HG03060 (cell line): ENCODE data around the gene PRDM5.
"Not testable (repeated sequence)": the region's sequence is repeated elsewhere in the genome, so short reads cannot be mapped to it uniquely, and the experiment has no call there.

Experiments used
- ATAC-seq: cut with Tn5 transposase; IDR thresholded peaks from one replicate; pipeline ENCODE4 v1.9.1; 2021; ENCODE audit warnings: low read depth, moderate number of reproducible peaks; ENCODE audit not compliant: unreplicated experiment

The PRDM5 gene

DNA sequence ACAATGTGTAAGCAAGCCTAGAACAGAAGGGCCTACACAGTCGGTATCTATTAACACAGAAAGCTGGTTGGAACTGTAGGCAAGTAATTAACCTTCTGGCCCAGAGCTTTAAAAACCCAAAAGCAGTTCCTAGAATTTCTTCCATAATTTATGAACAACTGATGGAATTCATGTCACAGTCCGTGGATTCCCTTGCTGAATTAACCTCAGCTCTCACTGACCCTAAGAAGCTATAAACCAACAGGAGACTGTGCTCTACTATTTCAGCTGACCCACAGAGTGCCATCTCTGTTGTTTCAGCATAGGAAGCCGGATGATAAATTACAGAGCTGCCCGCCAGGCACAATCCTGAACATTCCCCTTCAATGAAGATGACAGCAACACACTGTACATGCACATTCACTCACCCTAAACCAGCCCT lies 157.3 kb downstream of the PRDM5 start:
- ATAC-seq, result no peak

DNA sequence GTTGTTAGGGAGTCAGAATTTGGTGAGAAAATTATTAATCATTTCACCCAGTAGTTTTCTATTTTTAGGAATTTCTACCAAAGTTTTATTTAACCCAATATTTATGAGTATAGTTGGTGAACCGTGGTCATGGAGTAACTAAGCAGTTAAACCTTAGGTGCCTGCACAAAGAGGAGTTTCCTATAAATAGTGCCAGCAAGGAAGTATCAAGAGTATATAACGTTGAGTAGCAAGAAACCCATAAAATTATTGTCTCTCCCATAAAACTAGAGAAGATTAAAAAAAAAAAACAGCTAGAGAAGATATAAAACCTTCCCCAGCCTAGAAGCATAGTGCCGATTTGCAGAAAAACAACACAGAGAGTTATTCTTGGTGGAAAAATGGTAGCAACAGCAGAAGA lies 158.9 kb downstream of the PRDM5 start:
- no peak for ATAC-seq

DNA sequence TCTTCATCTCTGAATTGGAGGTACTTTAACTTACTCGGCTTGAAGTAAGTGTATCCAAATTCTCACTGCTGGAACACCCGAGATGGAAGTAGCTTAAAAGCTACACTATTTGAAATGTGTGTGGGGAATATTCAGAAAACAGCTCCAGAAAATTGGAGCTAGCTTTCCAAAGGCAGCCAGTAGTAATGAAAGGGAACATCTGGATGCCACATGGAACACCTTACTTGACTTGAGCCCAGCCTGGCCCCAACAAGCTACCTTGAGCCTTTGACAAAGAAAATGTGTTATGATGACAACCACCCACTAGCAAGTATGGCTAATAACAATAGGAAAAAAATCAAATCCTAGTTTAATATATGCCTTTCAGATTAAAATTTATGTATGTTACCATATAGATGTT lies 161.5 kb downstream of the PRDM5 start:
- no peak for ATAC-seq

DNA sequence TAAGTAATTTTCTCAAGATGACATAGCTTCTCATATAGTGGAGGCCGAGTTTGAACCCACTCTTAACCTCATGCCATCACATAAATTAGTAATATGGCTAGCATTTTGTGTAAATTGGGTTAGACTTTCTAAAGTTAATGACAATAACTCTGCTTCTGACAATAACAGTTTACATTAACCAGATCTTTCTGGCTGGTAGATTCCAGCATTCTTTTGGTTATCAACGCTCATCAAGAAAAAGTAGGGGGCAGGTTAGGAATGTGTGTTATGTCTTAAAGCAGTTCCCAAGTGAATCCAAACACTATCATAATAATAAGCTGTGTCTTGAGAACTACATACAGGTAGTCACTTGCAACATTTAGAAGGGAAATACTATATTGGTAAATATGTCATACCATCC lies 162.5 kb downstream of the PRDM5 start:
- no peak for ATAC-seq

DNA sequence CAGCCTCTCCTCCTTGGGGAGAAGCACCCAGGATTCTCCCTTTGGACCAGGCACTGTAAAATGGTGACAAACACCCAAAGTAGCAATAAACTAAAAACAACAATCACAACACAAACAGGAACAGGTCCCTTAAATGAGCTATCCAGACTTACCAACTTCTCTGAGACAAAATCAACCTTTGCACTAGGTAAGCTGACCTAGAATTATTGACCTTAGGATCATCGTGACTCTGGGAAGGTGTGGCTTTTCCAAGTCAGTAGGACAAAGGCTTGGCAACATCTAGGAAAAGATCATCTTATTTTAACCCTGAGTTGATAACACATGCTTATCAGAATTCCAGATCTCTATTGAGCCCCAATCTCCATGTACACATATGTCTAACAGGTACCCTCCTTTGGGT lies 166.7 kb downstream of the PRDM5 start:
- no peak for ATAC-seq

DNA sequence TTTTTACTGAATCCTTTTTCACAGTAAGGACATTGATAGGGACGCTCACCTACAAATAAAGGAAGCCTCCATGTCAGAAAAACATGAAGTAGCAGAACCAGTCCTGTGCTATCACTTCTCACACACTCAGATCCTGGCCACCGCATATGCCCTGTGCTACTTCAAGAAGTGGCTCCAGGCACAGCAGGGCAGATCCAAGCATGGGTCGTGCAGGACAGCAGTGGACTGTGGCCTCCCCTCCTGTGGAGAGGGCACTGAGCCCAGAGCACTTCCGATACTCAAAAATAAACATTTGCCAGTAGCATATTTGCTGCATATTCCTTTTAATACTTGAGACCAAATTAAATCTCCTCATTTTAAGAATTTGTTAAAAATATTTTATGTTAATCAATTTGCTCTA lies 167.9 kb downstream of the PRDM5 start:
- ATAC-seq, result no peak

DNA sequence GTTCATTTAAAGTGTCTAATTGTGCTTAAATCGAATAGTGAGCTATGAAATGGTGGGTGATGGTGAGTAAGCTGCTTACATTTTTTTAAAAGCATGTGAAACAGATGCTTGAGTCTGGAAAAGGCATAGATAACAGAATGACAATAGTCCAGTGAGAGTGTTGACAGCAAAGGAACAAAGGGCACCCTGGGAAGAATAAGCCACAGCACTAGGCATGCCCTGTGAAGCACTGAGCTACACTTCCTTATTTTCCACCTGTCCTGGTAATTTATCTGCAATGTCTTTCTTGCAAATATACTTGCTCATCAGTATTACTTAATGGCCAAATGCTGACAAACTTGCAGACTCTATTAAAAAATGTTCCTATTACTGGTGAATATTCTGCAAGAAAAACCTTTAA lies 168.7 kb downstream of the PRDM5 start:
- ATAC-seq, result no peak

DNA sequence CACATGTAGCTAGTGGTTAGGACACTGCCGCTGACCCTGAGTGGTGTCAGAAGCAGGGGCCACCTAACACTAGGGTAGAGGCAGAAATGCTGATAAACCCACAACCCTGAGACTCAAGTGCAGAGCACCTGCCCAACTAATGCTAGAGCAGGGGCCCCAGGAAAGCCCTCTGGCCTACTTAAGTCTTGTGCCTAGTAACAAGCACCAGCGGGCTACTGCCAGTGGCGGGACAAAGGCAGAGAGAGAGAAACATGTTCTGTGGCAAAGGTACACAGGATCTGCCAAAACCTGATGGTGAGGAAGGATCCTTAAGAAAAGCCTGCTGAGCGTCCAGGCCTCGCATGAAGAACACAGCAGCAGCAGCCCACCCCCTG lies 172.4 kb downstream of the PRDM5 start:
- ATAC-seq, result no peak

DNA sequence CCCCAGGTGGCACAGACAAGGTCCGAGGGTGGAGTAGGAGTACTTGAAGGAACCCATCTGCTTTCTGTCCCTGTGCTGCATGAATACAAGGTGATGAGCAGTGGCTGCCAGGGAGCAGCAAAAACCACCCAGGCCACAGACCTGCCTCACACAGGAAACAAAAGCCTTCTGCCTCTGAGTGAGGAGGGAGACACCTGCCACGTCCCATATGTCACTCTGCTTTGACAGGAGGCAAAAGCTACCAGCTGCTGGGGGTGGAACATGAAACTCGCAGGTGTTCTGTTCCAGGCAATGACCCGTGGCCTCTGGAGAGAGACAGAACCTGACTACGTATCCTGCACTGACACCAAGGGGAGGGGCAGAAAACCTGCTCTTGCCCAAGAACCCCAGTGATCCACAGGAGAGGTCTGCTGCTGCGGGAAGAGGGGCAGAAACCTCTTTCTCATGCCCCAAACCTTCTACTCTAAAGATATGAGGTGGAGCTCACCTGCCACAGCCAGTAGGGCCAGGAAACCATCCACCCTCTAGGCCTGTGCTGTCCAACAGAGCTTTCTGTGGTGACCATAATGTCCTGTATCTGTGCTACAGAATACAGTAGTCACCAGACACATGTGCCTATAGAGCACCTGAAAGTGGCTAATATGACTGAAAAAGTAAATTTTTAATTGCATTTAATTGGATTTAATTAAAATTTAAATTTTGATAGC lies 172.9 kb downstream of the PRDM5 start:
- peak; percentile 95 for ATAC-seq

DNA sequence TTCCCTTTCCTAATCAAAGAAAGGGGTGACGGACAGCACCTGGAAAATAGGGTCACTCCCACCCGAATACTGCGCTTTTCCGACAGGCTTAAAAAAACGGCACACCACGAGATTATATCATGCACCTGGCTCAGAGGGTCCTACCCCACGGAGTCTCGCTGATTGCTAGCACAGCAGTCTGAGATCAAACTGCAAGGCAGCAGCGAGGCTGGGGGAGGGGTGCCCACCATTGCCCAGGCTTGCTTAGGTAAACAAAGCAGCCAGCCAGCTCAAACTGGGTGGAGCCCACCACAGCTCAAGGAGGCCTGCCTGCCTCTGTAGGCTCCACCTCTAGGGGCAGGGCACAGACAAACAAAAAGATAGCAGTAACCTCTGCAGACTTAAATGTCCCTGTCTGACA lies 180.9 kb downstream of the PRDM5 start:
- ATAC-seq, result not testable (repeated sequence)

DNA sequence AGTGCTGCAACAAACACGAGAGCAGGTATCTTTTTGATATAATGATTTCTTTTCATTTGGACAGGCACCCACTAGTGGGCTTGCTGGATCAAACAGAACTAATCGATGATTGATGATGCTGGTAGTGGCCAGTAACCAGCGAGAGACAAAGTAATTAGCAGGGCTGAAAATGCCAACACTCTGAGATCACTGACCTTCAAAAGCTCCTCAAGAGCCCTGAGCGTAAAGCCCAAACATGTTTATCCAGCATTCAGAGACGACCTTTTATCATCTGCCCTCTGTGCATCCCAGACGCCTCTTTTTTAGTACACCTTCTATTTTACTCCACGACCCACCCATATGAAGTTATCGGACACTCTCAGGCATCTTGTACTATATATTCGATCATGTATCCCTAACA lies 186.2 kb downstream of the PRDM5 start:
- no peak for ATAC-seq

DNA sequence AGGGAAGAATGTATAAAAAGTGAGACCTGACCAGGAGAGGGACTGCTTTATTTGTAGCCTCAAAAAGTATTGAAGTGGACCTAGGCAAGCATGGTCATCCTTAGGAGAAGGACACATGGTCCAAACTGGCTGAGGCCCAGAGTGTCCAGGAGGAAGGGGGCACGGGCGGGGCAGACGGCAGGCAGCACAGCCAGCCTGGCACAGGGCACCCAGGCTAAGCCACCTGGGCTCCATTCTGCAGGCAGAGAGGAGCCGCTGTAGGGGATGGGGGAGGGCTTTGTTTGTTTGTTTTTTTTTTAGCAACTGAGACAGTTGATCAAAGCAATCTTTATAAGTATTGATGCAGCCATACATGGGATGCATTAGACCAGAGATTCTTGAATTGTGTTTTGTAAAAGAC lies 188.6 kb downstream of the PRDM5 start:
- no peak for ATAC-seq

DNA sequence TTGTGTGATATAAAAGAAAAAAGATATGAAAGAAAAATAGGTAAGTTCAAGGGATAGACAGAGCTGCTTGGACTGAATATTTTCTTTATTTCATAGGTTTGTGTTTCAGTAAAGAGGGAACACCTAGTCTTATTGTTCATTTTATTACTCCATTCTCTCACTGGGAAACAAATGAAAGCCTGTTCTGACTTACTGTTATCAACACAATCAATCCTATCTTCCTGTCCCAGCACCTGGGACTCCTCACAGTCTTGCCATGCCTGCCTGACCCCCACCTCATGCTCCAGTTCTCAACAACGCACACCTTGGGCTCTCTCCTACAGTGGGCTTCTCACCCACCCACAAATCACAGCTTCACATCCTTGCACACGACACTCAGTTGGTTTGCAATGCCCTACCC lies 189.5 kb downstream of the PRDM5 start:
- ATAC-seq, result no peak

DNA sequence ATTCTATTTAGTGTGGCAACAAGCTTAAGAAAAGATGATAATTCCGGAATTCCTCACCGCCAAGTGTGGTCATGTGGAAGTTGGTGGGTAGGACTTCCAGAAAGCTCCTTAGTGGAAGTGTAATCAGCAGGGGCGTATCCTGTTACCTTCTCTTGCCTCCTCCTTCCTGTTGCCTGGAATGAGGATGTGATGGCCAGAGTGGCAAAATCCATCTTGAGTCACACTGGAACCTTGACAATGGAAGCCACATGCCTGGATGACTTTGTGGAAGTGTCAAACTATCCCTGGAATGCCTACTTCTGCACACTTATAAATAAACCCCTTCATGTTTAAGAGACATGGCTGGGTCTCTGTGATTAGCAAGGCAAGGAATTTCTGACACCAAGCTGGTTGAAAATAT lies 191.0 kb downstream of the PRDM5 start:
- no peak for ATAC-seq

DNA sequence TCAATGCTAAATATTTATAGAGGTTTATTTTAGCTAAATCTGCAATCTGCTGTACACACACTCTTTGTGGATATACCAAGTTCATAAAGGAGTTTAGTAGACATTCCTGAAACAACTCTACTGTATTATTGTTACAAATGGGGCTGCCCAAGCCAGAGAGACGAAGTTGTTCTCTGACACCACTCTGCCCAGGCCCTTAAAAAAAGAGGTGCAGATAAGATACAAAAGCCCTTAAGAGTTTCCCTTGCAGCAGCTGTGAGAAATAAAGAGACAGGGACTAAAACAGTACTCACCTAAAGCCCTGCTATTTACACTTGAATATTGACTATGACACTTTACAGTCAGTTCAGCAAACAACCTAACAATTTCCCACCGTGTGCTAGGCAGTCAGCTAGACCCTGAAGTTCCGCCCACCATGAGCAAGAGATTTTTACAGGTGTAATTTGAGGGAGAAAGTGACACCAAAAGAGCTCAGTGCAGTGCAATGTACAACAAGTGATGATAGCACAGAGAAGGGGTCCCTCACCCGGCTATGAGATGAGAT lies 191.7 kb downstream of the PRDM5 start:
- ATAC-seq, result no peak

DNA sequence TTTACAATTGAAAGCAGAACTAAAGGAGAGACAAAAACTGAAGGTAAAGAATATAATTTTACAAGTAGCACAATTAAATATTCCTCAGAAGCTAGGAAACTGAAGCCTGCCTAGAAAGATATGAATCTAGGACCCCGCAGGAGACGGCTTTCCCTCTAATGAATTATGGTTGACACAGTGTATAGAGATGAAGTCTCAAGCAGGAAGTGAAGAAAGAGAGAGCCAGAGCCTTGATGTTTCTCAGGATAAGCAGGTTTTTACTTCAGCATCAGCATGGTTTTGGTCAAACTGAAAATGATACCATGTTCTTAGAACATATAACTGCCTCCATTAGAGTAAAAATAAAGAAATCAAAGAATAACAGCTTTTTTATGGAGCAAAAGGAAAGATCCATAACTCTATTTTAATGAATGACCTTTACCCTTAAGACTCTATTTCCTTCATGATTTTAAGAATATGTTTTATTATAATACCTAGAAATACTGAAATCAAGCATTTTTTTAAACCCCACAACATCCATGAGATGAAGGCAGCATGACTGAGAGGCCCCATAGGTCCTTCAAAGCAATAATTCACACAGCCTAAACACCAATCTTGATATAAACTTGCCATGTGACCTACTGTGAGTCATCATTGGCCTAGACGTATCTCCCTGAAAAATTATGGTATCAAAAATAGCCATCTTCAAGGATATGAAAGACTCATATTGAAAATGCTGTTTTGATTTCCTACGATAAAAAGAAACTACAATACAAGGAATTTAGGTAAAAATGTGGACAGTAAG lies 193.4 kb downstream of the PRDM5 start:
- ATAC-seq, result no peak

DNA sequence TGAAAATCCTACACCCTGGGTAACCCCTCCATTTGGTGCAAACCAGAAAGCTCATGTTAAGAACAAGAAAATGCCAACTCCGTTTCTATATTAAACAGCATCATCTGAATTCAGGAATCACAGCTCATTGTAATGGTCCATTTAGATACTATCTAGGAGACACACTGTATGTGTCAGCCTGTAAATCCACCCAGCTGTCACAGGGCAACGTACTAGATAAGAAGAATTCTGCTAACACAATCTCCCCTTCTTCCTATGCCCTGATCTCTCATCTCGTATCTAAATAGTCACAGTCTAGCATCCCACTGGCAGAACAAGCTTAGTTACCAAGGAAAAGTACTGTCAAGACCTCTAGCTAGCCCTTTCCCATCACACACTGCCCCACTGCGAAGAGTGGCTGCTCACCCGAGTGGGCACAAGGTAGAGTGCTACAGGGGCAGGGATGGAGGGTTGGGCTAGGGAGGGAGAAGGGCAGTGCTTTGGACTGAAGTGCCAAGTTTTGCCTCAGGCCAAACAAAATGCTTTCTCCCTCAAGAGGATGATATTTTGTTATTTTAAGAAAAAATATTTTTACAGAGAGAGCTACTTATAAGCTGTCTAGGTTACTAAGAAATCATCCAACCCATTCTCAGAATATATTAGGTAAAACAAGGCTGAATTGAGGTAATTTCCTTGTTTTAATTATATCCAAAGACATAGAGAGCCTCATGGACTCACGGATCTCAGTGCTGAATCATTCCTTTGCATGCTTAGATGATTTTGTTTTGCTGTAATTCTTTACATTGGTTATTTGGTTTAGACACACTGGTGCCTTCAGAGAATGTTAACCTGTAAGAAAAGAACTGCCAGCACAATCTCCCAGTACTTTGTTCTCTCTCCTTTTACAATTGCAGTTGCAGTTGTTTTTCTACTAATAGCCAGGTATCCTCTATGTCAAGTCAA lies 196.6 kb downstream of the PRDM5 start:
- no peak for ATAC-seq

DNA sequence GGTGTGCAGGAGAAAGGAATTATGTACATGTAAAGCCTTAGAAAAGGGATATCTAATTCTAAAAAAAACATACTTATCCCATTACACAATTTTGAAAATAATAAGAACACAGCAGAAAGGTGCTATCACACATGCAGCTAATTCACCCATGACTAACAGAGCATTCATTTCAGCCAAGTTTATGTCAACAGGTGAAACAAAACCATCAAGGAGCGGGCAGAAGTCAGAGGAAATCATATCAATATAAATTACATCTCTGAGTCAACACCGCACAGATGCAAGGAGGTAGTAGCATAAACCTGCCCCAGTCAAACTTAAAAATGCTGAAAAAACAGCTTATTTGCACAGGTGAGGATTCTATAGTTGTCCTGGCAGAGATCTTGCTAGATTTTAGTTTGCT lies 197.9 kb downstream of the PRDM5 start:
- no peak for ATAC-seq

DNA sequence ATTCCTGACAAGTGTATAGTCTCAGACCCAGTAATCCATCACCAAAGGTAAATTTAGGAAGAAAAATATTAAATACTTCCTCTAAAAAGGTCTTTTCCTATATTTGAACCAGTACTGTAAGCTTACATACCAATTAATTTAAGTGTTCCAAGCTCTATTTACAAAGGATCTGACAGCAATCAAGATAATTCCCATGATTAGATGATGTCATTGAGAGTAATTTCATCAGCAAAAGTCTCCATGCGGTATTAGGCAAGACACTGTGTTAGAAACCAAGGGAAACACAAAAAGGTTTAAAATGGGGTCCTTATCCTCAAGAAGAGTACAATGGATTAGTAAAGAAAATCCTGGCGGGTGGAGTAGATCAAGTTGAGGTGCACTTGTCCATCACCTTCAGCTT lies 198.5 kb downstream of the PRDM5 start:
- no peak for ATAC-seq

DNA sequence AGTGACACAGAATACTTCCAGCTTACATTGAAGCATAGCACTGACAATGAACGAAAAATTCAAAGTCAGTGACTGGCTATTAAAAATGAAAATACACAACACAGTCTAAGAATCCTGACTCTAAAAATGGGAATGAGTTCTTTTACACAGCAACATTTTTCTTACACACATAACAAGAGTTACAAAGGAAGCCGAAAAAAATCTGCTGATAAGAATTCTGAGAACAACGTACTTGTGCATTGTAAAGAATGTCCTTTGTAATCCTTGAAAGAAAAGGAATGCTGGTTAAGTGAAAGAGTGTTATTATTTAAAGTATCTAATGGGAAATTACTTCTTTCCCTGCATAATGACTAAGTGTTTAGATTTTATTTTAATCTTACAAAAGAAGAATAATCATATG lies 199.4 kb downstream of the PRDM5 start:
- no peak for ATAC-seq

DNA sequence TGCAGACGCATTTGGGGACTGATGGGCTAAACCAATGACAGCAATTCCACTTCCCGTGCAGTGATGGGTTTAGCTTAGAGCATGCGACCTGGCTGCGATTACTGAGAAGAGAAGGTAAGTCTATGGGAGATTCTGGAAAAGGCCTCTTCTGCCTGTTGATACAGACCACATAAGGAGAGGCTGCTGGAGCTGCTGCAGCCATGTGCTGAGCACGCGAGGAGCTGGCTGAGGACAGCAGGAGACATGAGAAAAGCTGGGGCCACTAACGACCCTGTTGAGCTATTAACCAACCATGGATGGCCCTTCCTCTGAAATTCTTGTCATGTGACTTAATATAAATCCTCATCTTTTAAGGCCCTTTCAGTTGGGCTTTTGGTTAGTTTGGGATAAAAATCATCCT lies 199.9 kb downstream of the PRDM5 start:
- no peak for ATAC-seq
